ENCODE data around the gene EIF5B.
"Not testable (repeated sequence)": the region's sequence is repeated elsewhere in the genome, so short reads cannot be mapped to it uniquely, and the experiment has no call there.

The EIF5B gene

GRCh38 chr2:99337113-99338028, at the start of gene EIF5B:
Gene EIF5B (plus strand): TSS chr2:99337389. CDS start chr2:99337555, 166 bp downstream.
- peak; percentile 99 for DNase-seq

- peak; percentile 8 for DNase-seq
These were observed 39.2 kb upstream of the EIF5B start for GRCh38 chr2:99297994-99298393.

GRCh38 chr2:99299580-99299979, 37.6 kb upstream of the EIF5B start:
- no peak for DNase-seq

- DNase-seq: not testable (repeated sequence)
These were observed 36.1 kb upstream of the EIF5B start, which contains the start of gene LYG1 for GRCh38 chr2:99301097-99301496. Gene LYG1 (minus strand): TSS chr2:99301197. CDS start chr2:99295670, 5,527 bp downstream.

- no peak for DNase-seq
These were observed 19.9 kb upstream of the EIF5B start for GRCh38 chr2:99317161-99317872.

- not testable (repeated sequence) for DNase-seq
These were observed 19.4 kb upstream of the EIF5B start for GRCh38 chr2:99317873-99318200.

- no peak for DNase-seq
These were observed 11.8 kb upstream of the EIF5B start for GRCh38 chr2:99325384-99325783.

- peak; percentile 100 for DNase-seq
These were observed 1.0 kb upstream of the EIF5B start, which contains the start of gene TXNDC9 for GRCh38 chr2:99335911-99336803. Gene TXNDC9 (minus strand): TSS chr2:99336333. CDS start chr2:99333210, 3,123 bp downstream.

- DNase-seq: no peak
These were observed 431 bp upstream of the EIF5B start for GRCh38 chr2:99336804-99337112.

GRCh38 chr2:99338029-99338585, 918 bp downstream of the EIF5B start:
- DNase-seq: peak; percentile 16

- DNase-seq: no peak
These were observed 3.6 kb downstream of the EIF5B start for GRCh38 chr2:99340669-99341236.

- no peak for DNase-seq
These were observed 5.3 kb downstream of the EIF5B start for GRCh38 chr2:99342536-99342935.

- DNase-seq: not testable (repeated sequence)
These were observed 8.3 kb downstream of the EIF5B start for GRCh38 chr2:99345446-99345845.

- DNase-seq: no peak
These were observed 9.0 kb downstream of the EIF5B start for GRCh38 chr2:99346218-99346617.

GRCh38 chr2:99348173-99348572, 11.0 kb downstream of the EIF5B start:
- no peak for DNase-seq

GRCh38 chr2:99350194-99350593, 13.0 kb downstream of the EIF5B start:
- DNase-seq: no peak

GRCh38 chr2:99354070-99354469, 16.9 kb downstream of the EIF5B start:
- DNase-seq: no peak

- DNase-seq: not testable (repeated sequence)
These were observed 17.6 kb downstream of the EIF5B start for GRCh38 chr2:99354825-99355224.

GRCh38 chr2:99356853-99357252, 19.7 kb downstream of the EIF5B start:
- DNase-seq: no peak

- no peak for DNase-seq
These were observed 28.5 kb downstream of the EIF5B start for GRCh38 chr2:99365661-99366060.

- DNase-seq: not testable (repeated sequence)
These were observed 31.7 kb downstream of the EIF5B start for GRCh38 chr2:99368854-99369253.

GRCh38 chr2:99373144-99373543, 36.0 kb downstream of the EIF5B start:
- no peak for DNase-seq

Measured in suppressor macrophage treated with lipopolysaccharide for 4 hours (primary cell).